Stimulated activated naive B cell treated with anti-CD40 and anti-IgM and Interleukin-4, amounts not matched to agents 10 μg/mL and 1 μg/mL and 100 μg/mL, for 72 hours (primary cell): ENCODE measurements around the gene NAB2.

ENCODE experiments used
- ATAC-seq, 2 donors: fragments of 150-1000 bp; cut with Tn5 transposase; replicated peaks; 2 replicates each; pipeline ENCODE4 v1.10.0; 2021; ENCODE audit warnings: moderate library complexity in 1 of 2
- DNase-seq: peaks from one replicate; pipeline ENCODE4 v3.0.0; 2021
- H3K27ac Mint-ChIP-seq: one replicate; pipeline ENCODE4 v1.8.0; 2022; ENCODE audit warnings: mild to moderate bottlenecking, mixed read lengths
- H3K27me3 Mint-ChIP-seq, 2 donors: one replicate each; pipeline ENCODE4 v1.8.0; 2022; ENCODE audit warnings: mixed read lengths in 2 of 2
- H3K36me3 Mint-ChIP-seq, 2 donors: one replicate each; pipeline ENCODE4 v1.8.0; 2022; ENCODE audit warnings: mixed read lengths in 2 of 2, mild to moderate bottlenecking in 1 of 2
- H3K4me1 Mint-ChIP-seq, 2 donors: one replicate each; pipeline ENCODE4 v1.8.0; 2022; ENCODE audit warnings: mixed read lengths in 2 of 2, mild to moderate bottlenecking in 1 of 2
- H3K4me3 Mint-ChIP-seq, 2 donors: one replicate each; pipeline ENCODE4 v1.8.0; 2022; ENCODE audit warnings: mild to moderate bottlenecking in 2 of 2, mixed read lengths in 2 of 2, moderate library complexity in 1 of 2
- H3K9me3 Mint-ChIP-seq, 2 donors: one replicate each; pipeline ENCODE4 v1.8.0; 2022; ENCODE audit warnings: mixed read lengths in 2 of 2, mild to moderate bottlenecking in 1 of 2

NAB2 gene

GRCh38 chr12:57134949-57135348, 46.0 kb downstream of the NAB2 start:
- no peak for DNase-seq
- Mint-ChIP-seq H3K27me3 (peaks cover 18 to 35% of the 10 kb centered on the region in 2 donors), H3K36me3 (no peaks in the 10 kb centered on the region), H3K4me1 (peaks cover 0 to 3% of the 10 kb centered on the region in 2 donors), H3K9me3 (no peaks in the 10 kb centered on the region), H3K4me3 (no peak overlapping the region), H3K27ac (no peak overlapping the region)
- no peak for ATAC-seq

- Mint-ChIP-seq H3K4me3 (no peak overlapping the region), H3K27ac (no peak overlapping the region), H3K36me3 (no peaks in the 10 kb centered on the region), H3K9me3 (no peaks in the 10 kb centered on the region), H3K4me1 (peaks cover 0 to 3% of the 10 kb centered on the region in 2 donors), H3K27me3 (peaks cover 16 to 29% of the 10 kb centered on the region in 2 donors)
- DNase-seq (no peak), ATAC-seq (no peak)
These were observed 46.8 kb downstream of the NAB2 start for GRCh38 chr12:57135527-57136326.

GRCh38 chr12:57138526-57139272, 49.8 kb downstream of the NAB2 start:
- Mint-ChIP-seq H3K9me3 (no peaks in the 10 kb centered on the region), H3K36me3 (no peaks in the 10 kb centered on the region), H3K4me3 (no peak overlapping the region), H3K4me1 (no peaks in the 10 kb centered on the region), H3K27me3 (peaks cover 4 to 9% of the 10 kb centered on the region in 2 donors), H3K27ac (no peak overlapping the region)
- DNase-seq (no peak), ATAC-seq (no peak)

- no peak for ATAC-seq
These were observed 51.1 kb downstream of the NAB2 start for GRCh38 chr12:57139796-57140649.

GRCh38 chr12:57141249-57141648, 52.3 kb downstream of the NAB2 start:
- Mint-ChIP-seq H3K9me3 (no peaks in the 10 kb centered on the region), H3K27ac (no peak overlapping the region), H3K27me3 (peaks cover 4 to 9% of the 10 kb centered on the region in 2 donors), H3K4me3 (no peak overlapping the region), H3K36me3 (no peaks in the 10 kb centered on the region), H3K4me1 (no peaks in the 10 kb centered on the region)
- no peak for DNase-seq
- ATAC-seq: no peak

More at GRCh38 chr12:57139796-57140649, 51.1 kb downstream of the NAB2 start:
- no peak for DNase-seq
- Mint-ChIP-seq H3K27me3 (peaks cover 4 to 9% of the 10 kb centered on the region in 2 donors), H3K27ac (peak overlapping the region; percentile 68), H3K36me3 (no peaks in the 10 kb centered on the region), H3K4me3 (no peak overlapping the region), H3K9me3 (no peaks in the 10 kb centered on the region), H3K4me1 (no peaks in the 10 kb centered on the region)

GRCh38 chr12:57142121-57142520, 53.2 kb downstream of the NAB2 start:
- Mint-ChIP-seq H3K4me1 (no peaks in the 10 kb centered on the region), H3K4me3 (no peak overlapping the region), H3K36me3 (no peaks in the 10 kb centered on the region), H3K27ac (no peak overlapping the region), H3K9me3 (no peaks in the 10 kb centered on the region), H3K27me3 (peaks cover 4 to 9% of the 10 kb centered on the region in 2 donors)
- no peak for ATAC-seq
- DNase-seq: no peak

GRCh38 chr12:57142727-57143126, 53.8 kb downstream of the NAB2 start:
- ATAC-seq (no peak), DNase-seq (no peak)
- Mint-ChIP-seq H3K4me1 (no peaks in the 10 kb centered on the region), H3K27me3 (peaks cover 4 to 9% of the 10 kb centered on the region in 2 donors), H3K9me3 (no peaks in the 10 kb centered on the region), H3K27ac (no peak overlapping the region), H3K4me3 (no peak overlapping the region), H3K36me3 (no peaks in the 10 kb centered on the region)

GRCh38 chr12:57143454-57143853, 54.5 kb downstream of the NAB2 start:
- Mint-ChIP-seq H3K27ac (no peak overlapping the region), H3K27me3 (peaks cover 4 to 9% of the 10 kb centered on the region in 2 donors), H3K36me3 (no peaks in the 10 kb centered on the region), H3K4me3 (no peak overlapping the region), H3K4me1 (no peaks in the 10 kb centered on the region), H3K9me3 (no peaks in the 10 kb centered on the region)
- DNase-seq (no peak), ATAC-seq (no peak)
